B cell (primary cell): ENCODE measurements around the gene CYP26B1. TPM values are rescaled to one million over a fixed set of nuclear protein-coding genes. Genes with fewer than 3 reads are reported as not detected.

Source experiments
- ATAC-seq: fragments of 200-7000 bp; cut with Tn5 transposase; one replicate; pipeline ENCODE4 v1.10.0; 2021; ENCODE audit warnings: low read depth, mild to moderate bottlenecking, moderate number of reproducible peaks, moderate library complexity
- CTCF ChIA-PET: fragments of 350-600 bp; sonication (Branson Sonifier 250); formaldehyde crosslinking; loops from one replicate; lab custom pipeline; 2021; ENCODE audit warnings: antibody characterized with exemption, inconsistent platforms; lab: Charles Lee
- POLR2A ChIA-PET: fragments of 350-600 bp; sonication (Branson Sonifier 250); formaldehyde crosslinking; loops from one replicate; lab custom pipeline; 2021; ENCODE audit warnings: antibody characterized with exemption; lab: Charles Lee
- DNase-seq: peaks from one replicate; pipeline ENCODE4 v3.0.0; 2013
- H2AFZ ChIP-seq: 2 replicates; pipeline ENCODE4 v1.6.1; 2012; ENCODE audit warnings: mild to moderate bottlenecking, low read depth, low read length; ENCODE audit not compliant: insufficient read depth, poor library complexity, severe bottlenecking
- H3K27ac ChIP-seq, 2 donors: 1 replicate in 1 of 2; 2 replicates in 1 of 2; pipeline ENCODE4 v1.5.1; 2012 to 2013; ENCODE audit warnings: low read length in 2 of 2, mild to moderate bottlenecking in 2 of 2, moderate library complexity in 1 of 2
- H3K27me3 ChIP-seq, 4 experiments: fragments of 200-600 bp in 1 of 4; sonication (generic) in 1 of 4; replicated peaks in 1 of 4; 1 replicate in 2 of 4; 2 replicates in 2 of 4; pipeline versions ENCODE4 v1.6.1 to v1.7.0; 2013 to 2016; ENCODE audit warnings: low read length in 3 of 4, mild to moderate bottlenecking in 2 of 4, mixed read lengths in 1 of 4, moderate library complexity in 1 of 4; ENCODE audit not compliant: insufficient read depth in 4 of 4, control insufficient read depth in 3 of 4; ENCODE audit errors: control extremely low read depth in 1 of 4
- H3K36me3 ChIP-seq, 2 experiments: replicated peaks in 1 of 2; 1 replicate in 1 of 2; 2 replicates in 1 of 2; pipeline versions ENCODE4 v1.6.1 to v1.7.1; 2013; ENCODE audit warnings: low read length in 1 of 2; ENCODE audit not compliant: insufficient read depth in 2 of 2, control insufficient read depth in 1 of 2; ENCODE audit errors: control extremely low read depth in 1 of 2, extremely low read depth in 1 of 2
- H3K4me1 ChIP-seq, 2 donors: fragments of 200-600 bp in 1 of 2; sonication (generic) in 1 of 2; 1 replicate in 1 of 2; 2 replicates in 1 of 2; pipeline versions ENCODE4 v1.5.1 to v1.6.1; 2013 to 2017; ENCODE audit warnings: low read length in 2 of 2; ENCODE audit not compliant: control insufficient read depth in 2 of 2, insufficient read depth in 2 of 2
- H3K4me2 ChIP-seq: replicated peaks from 2 replicates; pipeline ENCODE3; 2012; ENCODE audit warnings: mild to moderate bottlenecking, low read depth, low read length; ENCODE audit not compliant: poor library complexity, severe bottlenecking
- H3K4me3 ChIP-seq, 5 experiments: fragments of 200-600 bp in 1 of 5; sonication (generic) in 1 of 5; 1 replicate in 3 of 5; 2 replicates in 2 of 5; pipeline versions ENCODE4 v1.5.1 to v1.7.0; 2011 to 2016; ENCODE audit warnings: low read length in 4 of 5, mild to moderate bottlenecking in 4 of 5, low read depth in 2 of 5, control low read depth in 1 of 5, moderate library complexity in 1 of 5; ENCODE audit not compliant: insufficient read depth in 1 of 5; ENCODE audit errors: control extremely low read depth in 1 of 5, extremely low read depth in 1 of 5
- H3K79me2 ChIP-seq: fragments of 200-600 bp; sonication (generic); one replicate; pipeline ENCODE4 v1.6.0; 2016; ENCODE audit warnings: low read length; ENCODE audit not compliant: control insufficient read depth, insufficient read depth
- H3K9ac ChIP-seq: fragments of 200-600 bp; sonication (generic); 2 replicates; pipeline ENCODE4 v1.6.1; 2017; ENCODE audit warnings: mild to moderate bottlenecking, low read length, moderate library complexity
- H3K9me3 ChIP-seq, 3 donors: one replicate each; pipeline versions ENCODE4 v1.6.1 to v1.7.1; 2013; ENCODE audit warnings: low read length in 2 of 3; ENCODE audit not compliant: control insufficient read depth in 2 of 3, insufficient read depth in 1 of 3; ENCODE audit errors: control extremely low read depth in 1 of 3
- H4K20me1 ChIP-seq: 2 replicates; pipeline ENCODE4 v1.6.0; 2012; ENCODE audit warnings: mild to moderate bottlenecking, low read length; ENCODE audit not compliant: insufficient read depth, control insufficient read depth, poor library complexity, severe bottlenecking
- H3K27ac Mint-ChIP-seq: one replicate; pipeline ENCODE4 v1.8.0; 2021; ENCODE audit warnings: mixed read lengths
- H3K27me3 Mint-ChIP-seq: one replicate; pipeline ENCODE4 v1.8.0; 2021; ENCODE audit warnings: mixed read lengths
- H3K4me1 Mint-ChIP-seq: one replicate; pipeline ENCODE4 v1.8.0; 2021; ENCODE audit warnings: mixed read lengths
- H3K4me3 Mint-ChIP-seq: one replicate; pipeline ENCODE4 v1.8.0; 2021; ENCODE audit warnings: mixed read lengths
- H3K9me3 Mint-ChIP-seq: one replicate; pipeline ENCODE4 v1.8.0; 2022; ENCODE audit warnings: mixed read lengths; ENCODE audit not compliant: insufficient read depth
- EZH2 ChIP-seq: IDR thresholded peaks from 2 replicates; pipeline ENCODE4 v1.6.1; 2012; ENCODE audit warnings: borderline replicate concordance, low read depth, mild to moderate bottlenecking, moderate library complexity, low read length; ENCODE audit not compliant: insufficient read depth, poor library complexity, severe bottlenecking
- WGBS: methylation state at CpG from one replicate; pipeline ENCODE4 v1.1.5; 2013; ENCODE audit warnings: missing lambda C conversion rate; ENCODE audit not compliant: insufficient coverage; 5-methylcytosine and 5-hydroxymethylcytosine counted together
- intact Hi-C: fragments of 100-400 bp; cut with micrococcal nuclease; formaldehyde crosslinking; loops from one replicate; pipeline ENCODE4 v1.10.0; 2022
- polyA plus RNA-seq: library from polyadenylated mRNA; depleted of rRNA; stranded (reverse); fragments of >200 nt; gene quantifications from 2 replicates; pipeline ENCODE4 v1.2.3, GENCODE V29; 2012
- total RNA-seq, 2 donors: library from RNA; stranded (reverse); fragments of 120-200 nt in 1 of 2; gene quantifications; 1 replicate in 1 of 2; 2 replicates in 1 of 2; pipeline versions ENCODE4 v1.2.3 to v1.2.4, GENCODE V29; 2013 to 2022
- TF ChIP-seq, protein P1 (sequence below): fragments of 200-600 bp; IDR thresholded peaks from one replicate; pipeline ENCODE4 v1.8.0; 2022; ENCODE audit warnings: antibody characterized with exemption, mild to moderate bottlenecking

CYP26B1 gene
- total and polyA plus RNA-seq, 2 donors (not counting 1 experiment from before 2014, with no cell fraction given) = not detected

DNA sequence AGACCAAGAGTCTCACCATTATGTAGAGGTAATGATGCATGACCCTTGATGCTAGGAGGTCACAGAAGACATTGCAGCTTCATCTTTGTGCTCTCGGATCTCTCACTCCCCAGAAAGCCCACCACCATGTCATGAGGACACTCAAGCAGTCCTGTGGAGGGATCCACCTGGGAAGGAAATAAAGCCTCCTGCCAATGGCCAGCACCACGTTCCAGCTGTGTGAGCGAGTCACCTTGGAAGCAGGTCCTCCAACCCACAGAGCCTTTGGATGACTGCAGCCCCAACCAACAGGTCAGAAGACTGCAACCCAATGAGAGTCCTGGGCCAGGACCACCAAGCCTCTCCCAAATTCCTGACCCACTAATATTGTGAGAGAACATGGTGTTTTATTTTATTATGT is 38.4 kb downstream of the CYP26B1 start:
- Histone ChIP-seq H3K4me1 (no peaks in the 10 kb centered on the region), H3K9ac (no peak overlapping the region), H3K27ac (no peak overlapping the region), H3K9me3 (peaks cover 0 to 10% (median 0%) of the 10 kb centered on the region in 3 donors), H2AFZ (no peak overlapping the region), H3K4me2 (no peak overlapping the region), H4K20me1 (no peaks in the 10 kb centered on the region), H3K79me2 (no peaks in the 10 kb centered on the region), H3K27me3 (no peaks in the 10 kb centered on the region), H3K4me3 (no peak overlapping the region), H3K36me3 (no peaks in the 10 kb centered on the region)
- no peak for ATAC-seq
- ChIA-PET CTCF (no interaction called here), POLR2A (no interaction called here)
- Mint-ChIP-seq H3K9me3 (peaks cover 2% of the 10 kb centered on the region), H3K4me1 (no peaks in the 10 kb centered on the region), H3K27ac (no peak overlapping the region), H3K27me3 (peaks cover 11% of the 10 kb centered on the region), H3K4me3 (no peak overlapping the region)
- TF ChIP-seq, protein P1, sequence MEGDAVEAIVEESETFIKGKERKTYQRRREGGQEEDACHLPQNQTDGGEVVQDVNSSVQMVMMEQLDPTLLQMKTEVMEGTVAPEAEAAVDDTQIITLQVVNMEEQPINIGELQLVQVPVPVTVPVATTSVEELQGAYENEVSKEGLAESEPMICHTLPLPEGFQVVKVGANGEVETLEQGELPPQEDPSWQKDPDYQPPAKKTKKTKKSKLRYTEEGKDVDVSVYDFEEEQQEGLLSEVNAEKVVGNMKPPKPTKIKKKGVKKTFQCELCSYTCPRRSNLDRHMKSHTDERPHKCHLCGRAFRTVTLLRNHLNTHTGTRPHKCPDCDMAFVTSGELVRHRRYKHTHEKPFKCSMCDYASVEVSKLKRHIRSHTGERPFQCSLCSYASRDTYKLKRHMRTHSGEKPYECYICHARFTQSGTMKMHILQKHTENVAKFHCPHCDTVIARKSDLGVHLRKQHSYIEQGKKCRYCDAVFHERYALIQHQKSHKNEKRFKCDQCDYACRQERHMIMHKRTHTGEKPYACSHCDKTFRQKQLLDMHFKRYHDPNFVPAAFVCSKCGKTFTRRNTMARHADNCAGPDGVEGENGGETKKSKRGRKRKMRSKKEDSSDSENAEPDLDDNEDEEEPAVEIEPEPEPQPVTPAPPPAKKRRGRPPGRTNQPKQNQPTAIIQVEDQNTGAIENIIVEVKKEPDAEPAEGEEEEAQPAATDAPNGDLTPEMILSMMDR = no peak
- no peak for TF ChIP-seq EZH2
- intact Hi-C loops = no loop called here
- no peak for DNase-seq
- WGBS = 78% methylated on average over 3 of the region's 3 CpGs

DNA sequence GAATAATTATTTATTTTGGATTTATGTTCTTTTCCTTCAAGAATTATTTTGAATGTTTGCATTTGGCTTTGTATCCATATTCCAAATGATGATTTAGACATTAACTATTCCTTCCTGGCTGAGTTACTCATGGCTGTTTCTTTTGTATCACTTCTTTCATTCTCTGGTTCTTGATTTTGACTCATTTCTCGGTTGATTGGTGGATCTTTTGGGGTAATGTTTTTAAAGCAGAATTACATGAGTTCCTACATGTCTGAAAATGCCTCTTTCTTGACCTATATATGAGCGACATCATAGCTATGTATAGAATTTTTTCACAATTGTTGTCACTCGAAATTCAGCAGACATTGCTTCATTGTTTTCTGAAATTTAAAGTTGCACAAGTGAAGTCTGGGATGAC is 39.5 kb downstream of the CYP26B1 start:
- no peak overlapping the region for H3K4me3 ChIP-seq
- Mint-ChIP-seq H3K9me3 (peaks cover 2% of the 10 kb centered on the region), H3K27me3 (peaks cover 11% of the 10 kb centered on the region), H3K27ac (no peak overlapping the region), H3K4me1 (no peaks in the 10 kb centered on the region), H3K4me3 (no peak overlapping the region)
- H3K9me3 ChIP-seq = peaks cover 0 to 7% (median 0%) of the 10 kb centered on the region in 3 donors
- WGBS = no CpG with 5 or more reads among the region's 3 CpGs
- intact Hi-C loops = no loop called here
- H3K27me3 ChIP-seq = no peaks in the 10 kb centered on the region
- H3K4me1 ChIP-seq = no peaks in the 10 kb centered on the region
- DNase-seq = no peak
- no peak overlapping the region for H2AFZ ChIP-seq
- H3K9ac ChIP-seq = no peak overlapping the region
- CTCF ChIA-PET = no interaction called here
- TF ChIP-seq, protein P1 = no peak
- no peak for TF ChIP-seq EZH2
- no peak for ATAC-seq
- H3K36me3 ChIP-seq = no peaks in the 10 kb centered on the region
- POLR2A ChIA-PET = no interaction called here
- no peaks in the 10 kb centered on the region for H4K20me1 ChIP-seq
- H3K79me2 ChIP-seq = no peaks in the 10 kb centered on the region
- H3K4me2 ChIP-seq = no peak overlapping the region
- H3K27ac ChIP-seq = no peak overlapping the region
